SKM-1 treated with dmso at 0.1 percent for 144 hours (cell line): Measurements from ENCODE around the gene FAM114A2.
"Not testable (repeated sequence)": the region's sequence is repeated elsewhere in the genome, so short reads cannot be mapped to it uniquely, and the experiment has no call there.

Experiments used
- DNase-seq: peaks from one replicate; lab custom pipeline; 2025; ENCODE audit not compliant: unreplicated experiment; lab: John Stamatoyannopoulos, UW

FAM114A2 gene

GRCh38 chr5:154038707-154039457, at the start of gene FAM114A2, which contains the start of gene MFAP3:
Gene FAM114A2 (minus strand): TSS chr5:154038910. CDS start chr5:154034953, 3,957 bp downstream.
Gene MFAP3 (plus strand): TSS chr5:154038967. CDS start chr5:154049723, 10,756 bp downstream.
- DNase-seq, result peak; percentile 85

- no peak for DNase-seq
Measured at GRCh38 chr5:154087260-154087659, 48.5 kb upstream of the FAM114A2 start.

GRCh38 chr5:154086641-154087040, 47.9 kb upstream of the FAM114A2 start:
- no peak for DNase-seq

GRCh38 chr5:154086146-154086545, 47.4 kb upstream of the FAM114A2 start:
- no peak for DNase-seq

- no peak for DNase-seq
Measured at GRCh38 chr5:154084062-154084639, 45.4 kb upstream of the FAM114A2 start.

- DNase-seq, result no peak
Measured at GRCh38 chr5:154081246-154081645, 42.5 kb upstream of the FAM114A2 start.

GRCh38 chr5:154078272-154078671, 39.6 kb upstream of the FAM114A2 start:
- DNase-seq, result no peak

GRCh38 chr5:154077696-154078095, 39.0 kb upstream of the FAM114A2 start:
- no peak for DNase-seq

GRCh38 chr5:154076240-154076922, 37.7 kb upstream of the FAM114A2 start:
- no peak for DNase-seq

- peak; percentile 70 for DNase-seq
Measured at GRCh38 chr5:154072414-154073171, 33.9 kb upstream of the FAM114A2 start.

- no peak for DNase-seq
Measured at GRCh38 chr5:154071799-154072413, 33.2 kb upstream of the FAM114A2 start.

GRCh38 chr5:154069854-154070253, 31.1 kb upstream of the FAM114A2 start:
- not testable (repeated sequence) for DNase-seq

- no peak for DNase-seq
Measured at GRCh38 chr5:154065971-154066370, 27.3 kb upstream of the FAM114A2 start.

- no peak for DNase-seq
Measured at GRCh38 chr5:154063372-154063771, 24.7 kb upstream of the FAM114A2 start.

- no peak for DNase-seq
Measured at GRCh38 chr5:154060606-154061005, 21.9 kb upstream of the FAM114A2 start.

GRCh38 chr5:154059583-154059982, 20.9 kb upstream of the FAM114A2 start:
- no peak for DNase-seq

GRCh38 chr5:154059039-154059430, 20.3 kb upstream of the FAM114A2 start:
- no peak for DNase-seq

- DNase-seq, result no peak
Measured at GRCh38 chr5:154058055-154059038, 19.6 kb upstream of the FAM114A2 start.

- DNase-seq, result no peak
Measured at GRCh38 chr5:154055201-154055600, 16.5 kb upstream of the FAM114A2 start.

GRCh38 chr5:154053468-154053867, 14.8 kb upstream of the FAM114A2 start:
- no peak for DNase-seq
